Prostate gland (tissue), 2 donors: Measurements from ENCODE around the gene PCSK6. TPM values are rescaled to one million over a fixed set of nuclear protein-coding genes. Genes with fewer than 3 reads are reported as not detected.

Source experiments
- DNase-seq: peaks from one replicate; pipeline ENCODE4 v3.0.0-alpha.2; 2019; ENCODE audit warnings: low spot score
- H3K27ac ChIP-seq, 2 donors: fragments of 200-600 bp; sonication (generic); 2 replicates each; pipeline ENCODE4 v1.5.1; 2017 to 2019
- H3K27me3 ChIP-seq: fragments of 200-600 bp; sonication (generic); replicated peaks from 2 replicates; pipeline ENCODE4 v1.5.1; 2019; ENCODE audit not compliant: insufficient read depth
- H3K36me3 ChIP-seq, 2 donors: fragments of 200-600 bp; sonication (generic); 1 replicate in 1 of 2; 2 replicates in 1 of 2; pipeline versions ENCODE4 v1.5.1 to v1.8.1; 2017 to 2019
- H3K4me1 ChIP-seq: fragments of 200-600 bp; sonication (generic); replicated peaks from 2 replicates; pipeline ENCODE4 v1.5.1; 2019
- H3K4me3 ChIP-seq, 2 donors: fragments of 200-600 bp; sonication (generic); 2 replicates each; pipeline ENCODE4 v1.5.1; 2017 to 2019
- H3K9me3 ChIP-seq: fragments of 200-600 bp; sonication (generic); 2 replicates; pipeline ENCODE4 v1.5.1; 2017
- CTCF ChIP-seq, 4 experiments: fragments of 200-600 bp in 2 of 4; fragments of 450-650 bp in 2 of 4; sonication (generic) in 2 of 4; IDR thresholded peaks; 1 replicate in 3 of 4; 2 replicates in 1 of 4; pipeline ENCODE4 v1.5.1; 2016 to 2019; ENCODE audit warnings: antibody characterized with exemption in 4 of 4, mild to moderate bottlenecking in 2 of 4, moderate library complexity in 2 of 4
- POLR2A ChIP-seq: fragments of 450-650 bp; IDR thresholded peaks from one replicate; pipeline ENCODE4 v1.6.1; 2016; ENCODE audit warnings: antibody characterized with exemption, mild to moderate bottlenecking
- POLR2AphosphoS5 ChIP-seq: sonication (generic); formaldehyde crosslinking; IDR thresholded peaks from one replicate; pipeline ENCODE4 v1.6.1; 2017; ENCODE audit warnings: antibody characterized with exemption
- WGBS: methylation state at CpG from one replicate; pipeline ENCODE4 v1.1.5; 2018; 5-methylcytosine and 5-hydroxymethylcytosine counted together
- intact Hi-C: fragments of 100-400 bp; cut with DNase I; formaldehyde crosslinking; loops from one replicate; pipeline ENCODE4 v1.14.2; 2022
- total RNA-seq, 2 donors: library from RNA; depleted of rRNA; stranded (reverse); fragments of >200 nt; gene quantifications; one replicate each; pipeline ENCODE4 v1.1.0, GENCODE V29; 2016

PCSK6 gene
- total RNA-seq, 2 donors from 2014 or later: 4.4 to 84.1 TPM

GRCh38 chr15:101262551-101262950 lies 227.0 kb downstream of the PCSK6 start:
- no peak overlapping the region for H3K27ac ChIP-seq
- H3K27me3 ChIP-seq: no peaks in the 10 kb centered on the region
- no peaks in the 10 kb centered on the region for H3K9me3 ChIP-seq
- no peaks in the 10 kb centered on the region for H3K4me1 ChIP-seq
- DNase-seq: no peak
- WGBS: 77% methylated on average over 4 of the region's 4 CpGs
- no peaks in the 10 kb centered on the region for H3K36me3 ChIP-seq
- H3K4me3 ChIP-seq: no peak overlapping the region
- TF ChIP-seq POLR2AphosphoS5: no peak
- TF ChIP-seq CTCF (IDR thresholded peaks at IDR 0.05): no peak
- TF ChIP-seq POLR2A: no peak
- intact Hi-C loops: no loop called here

DNA sequence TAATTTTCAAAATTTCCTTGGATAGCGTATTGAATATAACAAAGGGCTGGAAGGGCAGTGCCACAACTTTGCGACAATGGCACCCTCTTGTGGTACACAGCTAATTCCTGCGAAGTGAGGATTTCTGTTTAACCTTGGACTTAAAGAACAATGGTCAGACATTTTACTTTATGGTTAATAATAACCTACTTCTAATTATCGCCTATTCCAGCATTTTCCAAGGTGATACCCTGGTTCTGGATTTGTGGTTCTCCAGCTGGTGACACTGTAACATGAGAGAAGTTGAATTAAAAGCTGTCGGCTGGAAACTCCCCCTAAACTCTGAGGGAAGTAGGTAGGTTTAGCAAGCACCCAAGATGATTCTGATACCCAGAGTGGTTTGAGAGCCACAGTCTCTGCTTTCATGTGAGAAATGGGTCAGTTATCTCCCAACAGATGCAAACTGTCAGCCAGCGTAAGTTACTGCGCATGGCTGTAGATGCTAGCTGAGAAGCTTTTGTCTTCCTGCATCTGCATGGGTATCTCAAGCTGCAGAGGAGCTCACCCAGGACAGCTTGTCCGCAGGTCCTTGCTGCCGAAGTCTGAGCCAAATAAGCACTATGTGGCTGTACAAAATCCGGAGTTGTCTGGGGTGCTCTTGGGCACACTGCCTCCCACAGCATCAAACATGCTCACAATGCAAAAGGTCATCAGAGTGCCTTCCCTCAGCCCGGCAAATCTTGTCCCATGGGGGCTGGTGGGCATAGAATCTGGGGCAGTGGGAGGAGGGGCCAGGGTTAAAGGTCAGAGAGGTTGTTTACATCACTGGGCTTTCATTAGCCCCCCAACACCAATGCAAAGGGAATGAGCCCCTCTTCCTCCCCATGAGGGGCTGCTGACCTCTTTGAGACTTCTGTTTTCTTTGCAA lies 231.0 kb downstream of the PCSK6 start:
- WGBS: 34% methylated on average over 11 of the region's 11 CpGs

DNA sequence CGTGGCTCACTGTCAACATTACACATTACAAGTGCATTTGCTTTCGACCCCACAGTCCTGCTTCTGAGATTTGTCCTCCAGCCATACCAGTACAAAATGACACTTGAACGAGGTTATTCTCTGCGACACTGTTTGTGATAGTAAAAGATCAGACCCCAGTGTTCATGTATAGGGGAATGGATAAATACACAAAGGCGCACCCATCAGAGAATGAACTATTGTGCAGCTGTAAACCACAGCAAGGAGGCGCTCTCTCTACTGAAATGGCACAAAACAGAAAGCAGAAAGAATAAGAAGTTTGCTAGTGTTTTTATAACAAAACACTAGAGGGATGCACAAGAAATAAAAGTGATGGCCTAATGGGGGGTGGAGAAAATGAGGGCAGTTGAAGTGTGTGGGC lies 232.8 kb downstream of the PCSK6 start:
- Histone ChIP-seq H3K9me3 (no peaks in the 10 kb centered on the region), H3K36me3 (no peaks in the 10 kb centered on the region), H3K27ac (no peak overlapping the region), H3K27me3 (no peaks in the 10 kb centered on the region), H3K4me1 (no peaks in the 10 kb centered on the region), H3K4me3 (no peak overlapping the region)
- no peak for DNase-seq
- intact Hi-C loops: loop anchor here (10.0 kb wide), 1 partner anchor 632 kb away; no protein-coding TSS in a partner anchor
- no peak for TF ChIP-seq POLR2AphosphoS5
- no peak for TF ChIP-seq POLR2A
- TF ChIP-seq CTCF (IDR thresholded peaks at IDR 0.05): no peak
- 92% methylated on average over 6 of the region's 6 CpGs for WGBS

More for the DNA sequence above, 231.0 kb downstream of the PCSK6 start:
- H3K27ac ChIP-seq: no peak overlapping the region
- H3K27me3 ChIP-seq: no peaks in the 10 kb centered on the region
- H3K9me3 ChIP-seq: no peaks in the 10 kb centered on the region
- peak; percentile 30 for TF ChIP-seq POLR2AphosphoS5
- peak; percentile 66 to 93 (median 88) for TF ChIP-seq CTCF (IDR thresholded peaks at IDR 0.05)
- no peak for TF ChIP-seq POLR2A
- H3K36me3 ChIP-seq: no peaks in the 10 kb centered on the region
- H3K4me3 ChIP-seq: no peak overlapping the region
- DNase-seq: peak; percentile 60
- intact Hi-C loops: loop anchor here (2.0 to 10.0 kb wide), 2 partner anchors 244 to 634 kb away; no protein-coding TSS in a partner anchor
- H3K4me1 ChIP-seq: no peaks in the 10 kb centered on the region

- Histone ChIP-seq H3K36me3 (no peaks in the 10 kb centered on the region), H3K27ac (no peak overlapping the region), H3K4me1 (no peaks in the 10 kb centered on the region), H3K4me3 (no peak overlapping the region), H3K9me3 (no peaks in the 10 kb centered on the region), H3K27me3 (no peaks in the 10 kb centered on the region)
- no peak for TF ChIP-seq CTCF (IDR thresholded peaks at IDR 0.05)
- TF ChIP-seq POLR2A: no peak
- no peak for DNase-seq
- 42% methylated on average over 8 of the region's 8 CpGs for WGBS
- intact Hi-C loops: loop anchor here (10.0 kb wide), 1 partner anchor 631 kb away; no protein-coding TSS in a partner anchor
These were observed 233.8 kb downstream of the PCSK6 start for GRCh38 chr15:101255615-101256241.
